Hematopoietic multipotent progenitor cell treated with erythropoietin and hydrocortisone succinate and interleukin-3 and kit ligand, for 8 days (in vitro differentiated cells): ENCODE data around the gene NAA16.
"Not testable (repeated sequence)": the region's sequence is repeated elsewhere in the genome, so short reads cannot be mapped to it uniquely, and the experiment has no call there.

ENCODE experiments used
- DNase-seq: peaks from one replicate; pipeline ENCODE4 v3.0.0-alpha.2; 2015

Gene NAA16

GRCh38 chr13:41411522-41411921 is 100.5 kb downstream of the NAA16 start:
- peak; percentile 47 for DNase-seq

- no peak for DNase-seq
These were observed 102.8 kb downstream of the NAA16 start for GRCh38 chr13:41413872-41414271.

- no peak for DNase-seq
These were observed 105.2 kb downstream of the NAA16 start for GRCh38 chr13:41416276-41416675.

DNA sequence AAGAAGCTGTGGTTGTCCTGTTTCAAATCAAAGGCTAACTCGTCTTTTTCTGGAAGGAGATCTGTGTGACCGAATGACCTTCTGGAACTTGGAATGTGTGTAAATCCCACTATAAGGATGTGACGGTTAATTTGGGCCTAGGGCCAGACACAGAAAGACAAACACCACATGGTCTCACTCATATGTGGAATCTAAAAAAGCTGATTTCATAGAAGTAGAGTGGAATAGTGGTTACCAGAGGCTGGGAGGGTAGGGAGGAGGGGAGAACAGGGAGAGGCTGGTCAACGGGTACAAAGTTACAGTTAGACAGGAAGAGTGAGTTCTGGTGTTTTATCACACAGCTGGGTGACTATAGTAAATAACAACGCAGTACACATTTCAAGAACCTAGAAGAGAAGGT is 107.0 kb downstream of the NAA16 start:
- DNase-seq: no peak

DNA sequence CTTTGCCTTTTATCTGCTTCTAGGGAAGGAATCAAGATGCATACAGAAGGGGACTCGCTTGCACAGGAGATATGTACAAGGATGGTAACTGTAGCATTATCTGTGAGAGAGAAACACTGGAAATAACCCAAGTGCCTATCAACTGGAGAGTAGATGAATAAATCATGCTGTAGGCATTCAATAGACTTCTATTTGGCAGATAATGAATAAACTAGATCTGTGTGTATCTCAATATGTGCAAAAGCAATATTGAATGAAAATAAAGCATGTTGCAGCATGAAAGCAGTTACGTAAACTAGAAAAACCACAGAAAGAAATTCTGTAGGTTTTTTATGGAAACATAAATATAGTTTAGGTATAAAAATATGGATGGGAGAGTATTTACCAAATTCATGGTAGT is 107.7 kb downstream of the NAA16 start:
- no peak for DNase-seq

DNA sequence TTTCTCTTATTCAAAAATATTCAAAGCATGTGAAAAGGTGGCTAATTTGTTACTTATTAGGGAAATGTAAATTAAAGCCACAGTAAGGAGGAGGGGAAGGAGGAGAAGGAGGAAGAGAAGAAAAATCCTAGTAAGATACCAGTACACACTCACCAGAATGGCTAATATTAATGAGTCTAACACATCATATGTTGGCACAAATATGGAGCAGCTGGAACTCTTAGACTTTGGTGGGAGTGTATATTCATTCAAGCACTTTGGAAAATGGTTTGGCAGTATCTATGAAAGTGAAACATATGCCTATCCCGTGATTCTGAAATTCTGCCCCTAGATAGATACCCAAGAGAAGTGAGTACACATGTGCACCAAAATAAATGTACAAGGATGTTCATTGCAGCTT is 108.1 kb downstream of the NAA16 start:
- no peak for DNase-seq

- DNase-seq: no peak
These were observed 109.1 kb downstream of the NAA16 start for GRCh38 chr13:41420146-41420545.

- not testable (repeated sequence) for DNase-seq
These were observed 110.3 kb downstream of the NAA16 start for GRCh38 chr13:41421330-41421729.

DNA sequence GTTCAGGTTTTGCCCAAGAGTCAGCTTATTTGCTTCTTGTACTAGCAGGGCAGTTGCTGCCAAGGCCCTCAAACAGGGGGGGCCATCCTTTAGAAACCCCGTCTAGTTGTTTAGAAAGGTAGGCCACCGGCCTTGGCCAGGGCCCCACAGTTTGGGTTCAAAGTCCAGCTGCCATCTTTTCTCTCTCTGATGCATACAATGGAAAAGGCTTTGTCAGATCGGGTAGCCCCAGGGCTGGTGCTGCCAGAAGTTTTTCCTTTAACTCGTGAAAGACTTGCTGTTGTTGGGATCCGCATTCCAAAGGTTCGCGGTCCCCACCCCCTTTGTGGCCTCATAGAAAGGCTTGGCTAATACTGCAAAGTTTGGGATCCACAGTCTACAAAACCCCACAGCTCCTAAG is 110.9 kb downstream of the NAA16 start:
- DNase-seq: not testable (repeated sequence)

DNA sequence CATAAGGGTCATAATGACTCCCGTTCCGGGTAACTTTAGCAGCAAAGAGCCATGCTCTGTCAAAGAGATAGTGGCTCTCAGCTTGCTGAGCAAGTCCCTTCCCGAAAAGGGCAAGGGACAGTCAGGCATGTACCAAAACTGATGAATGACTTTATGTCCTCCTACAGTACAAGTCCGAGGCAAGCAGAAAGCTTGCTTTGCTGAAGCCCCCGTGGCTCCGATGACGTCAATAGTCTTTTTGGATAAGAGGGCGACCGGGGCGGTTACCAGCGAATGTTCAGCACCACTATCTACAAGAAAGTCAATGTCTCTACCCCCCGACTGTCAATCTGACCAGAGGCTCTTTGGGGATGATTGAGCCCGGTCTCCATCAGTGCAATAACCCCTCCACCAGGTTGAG is 112.2 kb downstream of the NAA16 start:
- DNase-seq: not testable (repeated sequence)

DNA sequence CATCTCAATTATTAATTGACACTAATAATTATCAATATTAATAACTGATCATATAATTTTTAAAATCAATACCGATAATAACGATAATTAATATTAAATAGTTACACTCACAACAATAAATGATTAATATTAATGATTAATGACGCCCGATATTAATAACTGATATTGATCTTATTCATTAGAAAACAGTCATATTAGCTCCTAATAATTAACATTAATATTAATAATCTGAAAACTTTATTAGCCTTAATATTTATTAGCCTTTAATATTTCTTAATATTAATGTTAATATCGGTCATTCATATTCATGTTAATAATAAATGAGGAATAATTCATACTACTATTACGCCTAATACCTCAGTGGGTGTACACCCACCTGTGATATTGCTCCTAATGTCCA is 113.6 kb downstream of the NAA16 start:
- not testable (repeated sequence) for DNase-seq

DNA sequence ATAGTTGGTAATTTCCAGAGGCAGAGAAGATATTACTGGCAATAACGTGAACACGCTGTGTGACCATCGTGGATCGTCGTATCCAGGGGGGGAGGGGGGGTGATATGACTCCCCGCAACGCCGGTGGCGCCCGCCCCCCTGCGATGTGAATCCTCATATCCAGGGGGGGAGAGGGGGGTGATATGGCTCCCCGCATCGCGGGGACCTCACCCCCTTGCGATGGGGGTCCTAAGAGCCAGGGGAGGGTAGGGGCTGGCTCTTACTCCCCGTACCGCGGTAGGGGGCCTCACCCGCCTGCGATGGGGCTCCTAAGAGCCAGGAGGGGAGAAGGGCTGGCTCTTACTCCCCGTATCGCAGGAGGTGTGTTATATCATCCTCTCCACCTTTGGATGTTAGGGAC is 115.0 kb downstream of the NAA16 start:
- no peak for DNase-seq
